ENCODE data around the gene ZNF358. TPM values are rescaled to one million over a fixed set of nuclear protein-coding genes. Genes with fewer than 3 reads are reported as not detected.
A peak's percentile ranks its signal among the peaks of the same experiment; 100 is the strongest.

The ZNF358 gene
- total and polyA plus RNA-seq, 12 donors: 61.4 to 167 (median 76.5) TPM

GRCh38 chr19:7539827-7540425, 24.0 kb downstream of the ZNF358 start:
- no peak overlapping the region for H3K27ac ChIP-seq
- 96 to 97% methylated on average over 28 of the region's 28 CpGs for WGBS, 2 donors
- no peak for TF ChIP-seq CTCF (IDR thresholded peaks at IDR 0.05)
- peaks cover 0 to 37% (median 12%) of the 10 kb centered on the region in 9 donors for H3K4me1 ChIP-seq
- ATAC-seq (no peak), DNase-seq (no peak)
- H3K4me3 ChIP-seq: no peak overlapping the region
- intact Hi-C loops (cut with DNase I): loop anchor here in 3 of 10 donors (5.0 to 10.0 kb wide), 3 partner anchors 87 to 185 kb away; partner anchors contain the start of genes PET100 (in 1 of the 3) and XAB2 (in 1 of the 3)
- no peaks in the 10 kb centered on the region for H3K27me3 ChIP-seq
- H3K36me3 ChIP-seq: peaks cover 0 to 82% (median 52%) of the 10 kb centered on the region in 9 donors
- H3K9me3 ChIP-seq: no peaks in the 10 kb centered on the region

- 81 to 84% methylated on average over 39 of the region's 39 CpGs for WGBS, 2 donors
Measured at GRCh38 chr19:7540761-7541474, 25.0 kb downstream of the ZNF358 start.

GRCh38 chr19:7541475-7541824, 25.5 kb downstream of the ZNF358 start:
- WGBS, 2 donors: 91 to 92% methylated on average over 15 of the region's 15 CpGs
- H3K9me3 ChIP-seq: no peaks in the 10 kb centered on the region
- peaks cover 0 to 45% (median 2%) of the 10 kb centered on the region in 9 donors for H3K4me1 ChIP-seq
- no peak for TF ChIP-seq CTCF (IDR thresholded peaks at IDR 0.05)
- intact Hi-C loops (cut with DNase I): no loop called here
- H3K27me3 ChIP-seq: no peaks in the 10 kb centered on the region
- H3K27ac ChIP-seq: peak overlapping the region in 1 of 10 donors; percentile 20
- peaks cover 0 to 95% (median 52%) of the 10 kb centered on the region in 9 donors for H3K36me3 ChIP-seq
- DNase-seq (no peak), ATAC-seq (no peak)
- H3K4me3 ChIP-seq: no peak overlapping the region

More at GRCh38 chr19:7540761-7541474, 25.0 kb downstream of the ZNF358 start:
- H3K9me3 ChIP-seq: no peaks in the 10 kb centered on the region
- peaks cover 0 to 92% (median 52%) of the 10 kb centered on the region in 9 donors for H3K36me3 ChIP-seq
- no peak overlapping the region for H3K27ac ChIP-seq
- TF ChIP-seq CTCF (IDR thresholded peaks at IDR 0.05): no peak
- intact Hi-C loops (cut with DNase I): no loop called here
- ATAC-seq: peak in 1 of 8 donors; percentile 7
- H3K4me3 ChIP-seq: no peak overlapping the region
- DNase-seq: no peak
- H3K27me3 ChIP-seq: no peaks in the 10 kb centered on the region
- H3K4me1 ChIP-seq: peaks cover 0 to 45% (median 7%) of the 10 kb centered on the region in 9 donors

GRCh38 chr19:7541828-7542443, 26.0 kb downstream of the ZNF358 start:
- peak overlapping the region in 1 of 10 donors; percentile 88 for H3K27ac ChIP-seq
- TF ChIP-seq CTCF (IDR thresholded peaks at IDR 0.05): no peak
- DNase-seq (no peak), ATAC-seq (no peak)
- no peaks in the 10 kb centered on the region for H3K27me3 ChIP-seq
- WGBS, 2 donors: 94 to 95% methylated on average over 11 of the region's 11 CpGs
- peaks cover 0 to 44% (median 0%) of the 10 kb centered on the region in 9 donors for H3K4me1 ChIP-seq
- no peaks in the 10 kb centered on the region for H3K9me3 ChIP-seq
- intact Hi-C loops (cut with DNase I): no loop called here
- no peak overlapping the region for H3K4me3 ChIP-seq
- H3K36me3 ChIP-seq: peaks cover 0 to 94% (median 51%) of the 10 kb centered on the region in 9 donors
